ENCODE data around the gene CREB3. TPM values are rescaled to one million over a fixed set of nuclear protein-coding genes. Genes with fewer than 3 reads are reported as not detected.

CREB3 gene
- total RNA-seq, 1 experiment from 2014 or later: 54.1 TPM

- H3K27ac Mint-ChIP-seq (ENCODE audit: unreplicated experiment): no peak within 1 kb of the TSS
- no peak within 1 kb of the TSS for H3K4me3 ChIP-seq (ENCODE audit: low read depth, low read length)
- H3K4me1 ChIP-seq: peaks cover 10% of the 10 kb centered on the region; the same call in 1 of the 2 replicates
- ChIA-PET POLR2A (interaction anchor here (0.6 kb wide), 1 partner anchor 27 kb away, joined by 3 read pairs; no protein-coding TSS in a partner anchor), CTCF (interaction anchor here (1.1 kb wide), 1 partner anchor 18 kb away, joined by 4 read pairs; no protein-coding TSS in a partner anchor)
- H3K9me3 Mint-ChIP-seq (ENCODE audit: unreplicated experiment): no peaks in the 10 kb centered on the region
- no peak within 1 kb of the TSS for H3K4me3 Mint-ChIP-seq (ENCODE audit: unreplicated experiment)
- no TSS peak for BruUV-seq (replicated peaks)
- intact Hi-C loops (cut with micrococcal nuclease; ENCODE audit: unreplicated experiment): no loop called here
- no peaks in the 10 kb centered on the region for H3K27me3 Mint-ChIP-seq (ENCODE audit: insufficient read depth, unreplicated experiment)
- peaks cover 24% of the 10 kb centered on the region for H3K36me3 Mint-ChIP-seq (ENCODE audit: insufficient read depth, unreplicated experiment)
- H3K4me1 Mint-ChIP-seq (ENCODE audit: low read depth, unreplicated experiment): peaks cover 14% of the 10 kb centered on the region
- H3K27me3 ChIP-seq (replicated peaks; ENCODE audit: control insufficient read depth, insufficient read depth, low read length): no peaks in the 10 kb centered on the region
- 0 out of 2 replicates have a peak, but pooled peaks cover 4% of the 10 kb centered on the region for H3K36me3 ChIP-seq (ENCODE audit: control insufficient read depth, insufficient read depth, low read length)
- no peak for TF ChIP-seq CTCF (IDR thresholded peaks at IDR 0.05; ENCODE audit: insufficient read depth in 1 of 2, low read depth in 1 of 2, low read length in 1 of 2, severe bottlenecking in 1 of 2, unreplicated experiment in 1 of 2)
- no peak for DNase-seq
- no peaks in the 10 kb centered on the region for H3K9me3 ChIP-seq
These were observed 21.8 kb downstream of the CREB3 start, which contains the start of gene MSMP for GRCh38 chr9:35754264-35754663. Gene MSMP, minus strand, starts transcription at chr9:35754276. Its CDS starts 147 bp downstream, at chr9:35754129.

GRCh38 chr9:35755071-35755470, 22.6 kb downstream of the CREB3 start:
- BruUV-seq (replicated peaks): no TSS peak
- CTCF ChIA-PET: no interaction called here
- H3K9me3 Mint-ChIP-seq (ENCODE audit: unreplicated experiment): no peaks in the 10 kb centered on the region
- Histone ChIP-seq H3K27me3 (replicated peaks; ENCODE audit: control insufficient read depth, insufficient read depth, low read length) (no peaks in the 10 kb centered on the region), H3K4me1 (peaks cover 9% of the 10 kb centered on the region; the same call in 1 of the 2 replicates), H3K36me3 (ENCODE audit: control insufficient read depth, insufficient read depth, low read length) (0 out of 2 replicates have a peak, but pooled peaks cover 4% of the 10 kb centered on the region), H3K9me3 (no peaks in the 10 kb centered on the region), H3K4me3 (ENCODE audit: low read depth, low read length) (no peak overlapping the region)
- no peak for TF ChIP-seq CTCF (IDR thresholded peaks at IDR 0.05; ENCODE audit: insufficient read depth in 1 of 2, low read depth in 1 of 2, low read length in 1 of 2, severe bottlenecking in 1 of 2, unreplicated experiment in 1 of 2)
- DNase-seq: no peak
- no peaks in the 10 kb centered on the region for H3K27me3 Mint-ChIP-seq (ENCODE audit: insufficient read depth, unreplicated experiment)
- intact Hi-C loops (cut with micrococcal nuclease; ENCODE audit: unreplicated experiment): no loop called here
- H3K27ac Mint-ChIP-seq (ENCODE audit: unreplicated experiment): no peak overlapping the region
- POLR2A ChIA-PET: interaction anchor here (0.6 kb wide), 1 partner anchor 28 kb away, joined by 3 read pairs; no protein-coding TSS in a partner anchor
- H3K36me3 Mint-ChIP-seq (ENCODE audit: insufficient read depth, unreplicated experiment): peaks cover 24% of the 10 kb centered on the region
- H3K4me3 Mint-ChIP-seq (ENCODE audit: unreplicated experiment): no peak overlapping the region
- H3K4me1 Mint-ChIP-seq (ENCODE audit: low read depth, unreplicated experiment): peaks cover 15% of the 10 kb centered on the region

- no TSS peak for BruUV-seq (replicated peaks)
- peaks cover 5% of the 10 kb centered on the region; the same call in 1 of the 2 replicates for H3K4me1 ChIP-seq
- ChIA-PET POLR2A (interaction anchor here (0.6 to 2.0 kb wide), 3 partner anchors 10 to 250 kb away, joined by 3 to 5 read pairs (median 5); no protein-coding TSS in a partner anchor), CTCF (interaction anchor here (0.6 to 1.5 kb wide), 9 partner anchors 11 to 840 kb away, joined by 3 to 10 read pairs (median 4); partner anchors contain the start of genes CREB3, HINT2 and TLN1)
- peaks cover 24% of the 10 kb centered on the region for H3K36me3 Mint-ChIP-seq (ENCODE audit: insufficient read depth, unreplicated experiment)
- H3K27me3 ChIP-seq (replicated peaks; ENCODE audit: control insufficient read depth, insufficient read depth, low read length): no peaks in the 10 kb centered on the region
- intact Hi-C loops (cut with micrococcal nuclease; ENCODE audit: unreplicated experiment): loop anchor here (1.0 kb wide), 1 partner anchor 20 kb away; no protein-coding TSS in a partner anchor
- peak; percentile 56 to 76 for TF ChIP-seq CTCF (IDR thresholded peaks at IDR 0.05; ENCODE audit: insufficient read depth in 1 of 2, low read depth in 1 of 2, low read length in 1 of 2, severe bottlenecking in 1 of 2, unreplicated experiment in 1 of 2)
- no peaks in the 10 kb centered on the region for H3K9me3 ChIP-seq
- no peaks in the 10 kb centered on the region for H3K27me3 Mint-ChIP-seq (ENCODE audit: insufficient read depth, unreplicated experiment)
- peak overlapping the region; percentile 59 for H3K4me3 ChIP-seq (ENCODE audit: low read depth, low read length)
- no peaks in the 10 kb centered on the region for H3K9me3 Mint-ChIP-seq (ENCODE audit: unreplicated experiment)
- no peaks in the 10 kb centered on the region for H3K36me3 ChIP-seq (ENCODE audit: control insufficient read depth, insufficient read depth, low read length)
- DNase-seq: peak; percentile 72 to 77
- H3K4me3 Mint-ChIP-seq (ENCODE audit: unreplicated experiment): peak overlapping the region; percentile 80
- peaks cover 14% of the 10 kb centered on the region for H3K4me1 Mint-ChIP-seq (ENCODE audit: low read depth, unreplicated experiment)
- H3K27ac Mint-ChIP-seq (ENCODE audit: unreplicated experiment): peak overlapping the region; percentile 81
These were observed 24.1 kb downstream of the CREB3 start for GRCh38 chr9:35756275-35757225.
